BE2C (cell line): ENCODE data around the gene DAPL1.

Experiments used
- DNase-seq: peaks from one replicate; pipeline ENCODE4 v3.0.0-alpha.2; 2020
- H3K27me3 ChIP-seq: fragments of 250-450 bp; sonication (Bioruptor Pico); 2 replicates; pipeline ENCODE4 v1.5.1; 2020; ENCODE audit warnings: mild to moderate bottlenecking
- H3K36me3 ChIP-seq: fragments of 250-450 bp; sonication (Bioruptor Pico); 2 replicates; pipeline ENCODE4 v1.5.1; 2020; ENCODE audit warnings: mild to moderate bottlenecking
- H3K4me1 ChIP-seq: fragments of 250-450 bp; sonication (Bioruptor Pico); 2 replicates; pipeline ENCODE4 v1.5.1; 2020
- H3K4me3 ChIP-seq: 2 replicates; pipeline ENCODE4 v1.5.1; 2011; ENCODE audit warnings: low read depth, low read length
- H3K9me3 ChIP-seq: fragments of 250-450 bp; sonication (Bioruptor Pico); 2 replicates; pipeline ENCODE4 v1.5.1; 2020
- CTCF ChIP-seq: IDR thresholded peaks from 2 replicates; pipeline ENCODE4 v1.5.1; 2012; ENCODE audit warnings: mild to moderate bottlenecking, low read depth, low read length

Gene DAPL1

DNA sequence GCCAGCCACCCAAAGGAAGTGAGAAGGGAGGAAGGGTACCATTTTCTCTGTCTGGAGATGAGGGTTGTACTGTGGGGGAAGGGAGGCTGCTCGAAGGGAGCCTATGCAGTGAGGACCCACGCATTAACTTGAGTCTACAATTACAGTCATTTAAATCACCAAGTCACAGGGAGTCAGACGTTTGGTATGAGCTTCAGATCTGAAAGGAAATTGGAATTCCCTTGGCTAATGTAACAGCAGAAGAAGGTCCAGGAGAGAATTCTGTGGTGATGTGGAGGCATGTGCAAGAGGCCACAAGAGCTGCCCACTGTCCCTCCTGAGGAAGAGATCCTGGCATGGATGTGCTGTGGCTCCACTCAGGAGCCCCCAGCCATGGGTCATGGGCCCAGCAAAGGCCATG is 22.5 kb downstream of the DAPL1 start:
- H3K4me3 ChIP-seq: no peak overlapping the region
- no peak for DNase-seq
- no peaks in the 10 kb centered on the region for H3K4me1 ChIP-seq
- no peaks in the 10 kb centered on the region for H3K9me3 ChIP-seq
- no peaks in the 10 kb centered on the region for H3K27me3 ChIP-seq
- no peak for TF ChIP-seq CTCF
- H3K36me3 ChIP-seq: no peaks in the 10 kb centered on the region

DNA sequence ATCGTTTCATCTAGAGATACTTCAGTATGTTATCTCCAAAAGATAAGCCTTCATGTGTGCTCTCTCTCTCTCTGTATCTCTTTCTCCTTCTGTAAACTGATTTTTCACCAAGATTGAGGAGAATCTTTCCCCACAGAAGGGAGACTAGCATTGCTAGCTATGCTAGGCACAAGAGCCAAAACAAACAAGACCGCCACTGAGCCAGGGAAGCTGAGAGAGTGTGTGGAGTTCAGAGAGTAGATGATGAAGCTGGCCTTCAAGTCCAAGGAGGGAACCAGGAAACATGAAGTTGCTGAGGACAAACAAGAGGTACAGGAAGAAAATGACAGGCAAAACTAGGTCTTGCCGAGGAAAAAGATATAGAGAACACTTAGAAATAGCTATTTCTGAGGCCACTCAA is 23.4 kb downstream of the DAPL1 start:
- Histone ChIP-seq H3K4me1 (no peaks in the 10 kb centered on the region), H3K27me3 (no peaks in the 10 kb centered on the region), H3K36me3 (no peaks in the 10 kb centered on the region), H3K9me3 (no peaks in the 10 kb centered on the region), H3K4me3 (no peak overlapping the region)
- no peak for DNase-seq
- no peak for TF ChIP-seq CTCF

- TF ChIP-seq CTCF: no peak
- DNase-seq: no peak
- H3K4me3 ChIP-seq: no peak overlapping the region
- H3K9me3 ChIP-seq: no peaks in the 10 kb centered on the region
- no peaks in the 10 kb centered on the region for H3K4me1 ChIP-seq
- no peaks in the 10 kb centered on the region for H3K27me3 ChIP-seq
- no peaks in the 10 kb centered on the region for H3K36me3 ChIP-seq
Measured at GRCh38 chr2:158822193-158822592, 27.1 kb downstream of the DAPL1 start.

GRCh38 chr2:158823486-158824237 is 28.5 kb downstream of the DAPL1 start:
- no peak for DNase-seq
- no peaks in the 10 kb centered on the region for H3K4me1 ChIP-seq
- H3K27me3 ChIP-seq: no peaks in the 10 kb centered on the region
- H3K36me3 ChIP-seq: no peaks in the 10 kb centered on the region
- TF ChIP-seq CTCF: no peak
- no peak overlapping the region for H3K4me3 ChIP-seq
- no peaks in the 10 kb centered on the region for H3K9me3 ChIP-seq

DNA sequence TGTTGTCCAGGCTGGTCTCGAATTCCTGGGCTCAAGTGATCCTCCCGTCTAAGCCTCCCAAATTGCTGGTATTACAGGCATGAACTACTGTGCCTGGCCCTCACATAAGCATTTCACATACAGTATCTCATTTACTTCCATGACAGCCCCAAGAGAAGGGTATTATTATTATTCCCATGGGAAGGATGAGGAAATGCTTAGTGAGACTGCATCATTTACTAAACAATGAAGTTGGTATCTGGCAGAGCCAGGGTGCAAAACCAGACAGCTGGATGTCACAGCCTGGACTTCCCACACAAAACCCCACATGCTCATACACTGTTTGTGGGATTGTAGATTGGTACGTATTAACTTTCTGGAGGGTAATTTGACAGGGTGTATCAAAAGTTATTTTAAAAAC is 29.9 kb downstream of the DAPL1 start:
- Histone ChIP-seq H3K36me3 (no peaks in the 10 kb centered on the region), H3K4me3 (no peak overlapping the region), H3K9me3 (no peaks in the 10 kb centered on the region), H3K4me1 (no peaks in the 10 kb centered on the region), H3K27me3 (no peaks in the 10 kb centered on the region)
- DNase-seq: no peak
- TF ChIP-seq CTCF: no peak

DNA sequence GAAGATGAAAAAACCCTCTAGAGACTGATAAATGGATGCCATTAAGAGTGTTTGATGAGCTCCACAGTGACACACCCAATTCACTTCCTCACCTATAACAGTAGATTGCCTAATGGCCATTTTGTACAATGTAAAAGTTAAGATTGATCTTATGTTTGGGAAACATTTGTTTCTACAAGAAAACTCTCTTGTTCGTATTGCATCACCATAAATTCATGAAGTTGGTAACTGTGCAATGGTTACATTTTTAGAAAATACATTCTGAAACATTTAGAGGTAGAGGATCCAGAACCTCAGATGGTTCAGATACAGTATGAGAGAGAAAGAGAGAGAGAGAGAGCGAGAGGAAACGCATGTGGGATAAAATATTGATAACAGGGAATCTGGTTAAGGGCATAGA is 31.8 kb downstream of the DAPL1 start:
- TF ChIP-seq CTCF: no peak

More for the DNA sequence above, 31.8 kb downstream of the DAPL1 start:
- H3K4me1 ChIP-seq: no peaks in the 10 kb centered on the region
- no peak for DNase-seq
- no peaks in the 10 kb centered on the region for H3K27me3 ChIP-seq
- H3K36me3 ChIP-seq: no peaks in the 10 kb centered on the region
- no peak overlapping the region for H3K4me3 ChIP-seq
- no peaks in the 10 kb centered on the region for H3K9me3 ChIP-seq
